GM23338 (cell line): ENCODE results near the gene DNAJB2.

Source experiments
- CREB1 ChIP-seq: fragments of 250-450 bp; sonication (Bioruptor Pico); IDR thresholded peaks from 2 replicates; pipeline ENCODE4 v1.5.0; 2020; ENCODE audit warnings: low read depth, mild to moderate bottlenecking, moderate library complexity
- EZH2 ChIP-seq: fragments of 200-600 bp; sonication (generic); IDR thresholded peaks from one replicate; pipeline ENCODE4 v1.8.0; 2017; ENCODE audit warnings: antibody characterized with exemption, mild to moderate bottlenecking, low read depth; ENCODE audit not compliant: unreplicated experiment
- EZH2phosphoT487 ChIP-seq: fragments of 200-600 bp; sonication (generic); IDR thresholded peaks from one replicate; pipeline ENCODE4 v1.8.1; 2018; ENCODE audit warnings: antibody characterized with exemption; ENCODE audit not compliant: unreplicated experiment
- JUNB ChIP-seq: IDR thresholded peaks from one replicate; pipeline ENCODE4 v1.6.1; 2016; ENCODE audit warnings: antibody characterized with exemption; ENCODE audit not compliant: unreplicated experiment
- POLR2AphosphoS5 ChIP-seq: IDR thresholded peaks from 2 replicates; pipeline ENCODE4 v1.6.1; 2016; ENCODE audit warnings: antibody characterized with exemption, low read depth
- ZNF114 ChIP-seq: fragments of 250-450 bp; sonication (Bioruptor Pico); IDR thresholded peaks from 2 replicates; pipeline ENCODE4 v1.5.0; 2020; ENCODE audit warnings: mild to moderate bottlenecking, moderate library complexity
- TF ChIP-seq, protein P1 (sequence below), 2 experiments: fragments of 200-600 bp in 1 of 2; sonication (generic) in 1 of 2; conservative IDR thresholded peaks; 2 replicates each; pipeline versions ENCODE4 v1.5.1 to v1.6.1; 2016 to 2017; ENCODE audit warnings: antibody characterized with exemption in 2 of 2, low read depth in 2 of 2, mild to moderate bottlenecking in 2 of 2, moderate library complexity in 1 of 2
- TF ChIP-seq, protein P2 (sequence below): IDR thresholded peaks from one replicate; pipeline ENCODE4 v1.6.1; 2018; ENCODE audit warnings: antibody characterized with exemption; ENCODE audit not compliant: unreplicated experiment
- TF ChIP-seq, protein P3 (sequence below): fragments of 250-450 bp; sonication (Bioruptor Pico); IDR thresholded peaks from 2 replicates; pipeline ENCODE4 v1.5.0; 2020; ENCODE audit warnings: mild to moderate bottlenecking, moderate library complexity

DNA sequence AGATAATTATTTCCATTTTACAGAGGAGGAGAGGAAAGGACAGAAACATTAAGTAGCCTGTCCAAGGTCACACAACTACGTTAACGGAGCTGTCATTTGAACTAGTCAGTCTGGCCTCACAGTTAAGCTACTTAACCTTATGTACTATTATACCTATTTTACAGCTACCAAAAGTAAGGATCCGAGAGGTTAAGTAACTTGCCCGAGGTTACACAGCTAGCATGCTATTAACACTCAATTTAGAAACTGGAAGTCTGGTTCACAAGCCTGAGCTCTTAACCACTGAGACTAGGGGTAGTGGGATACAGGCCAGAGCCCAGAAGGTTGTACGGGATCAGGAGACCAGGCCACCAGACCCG, 34.4 kb upstream of the DNAJB2 start:
- TF ChIP-seq JUNB (no peak), CREB1 (CRISPR knock-in tag) (no peak), EZH2phosphoT487 (no peak), POLR2AphosphoS5 (no peak), EZH2 (no peak), ZNF114 (CRISPR knock-in tag) (no peak)
- TF ChIP-seq, protein P1, sequence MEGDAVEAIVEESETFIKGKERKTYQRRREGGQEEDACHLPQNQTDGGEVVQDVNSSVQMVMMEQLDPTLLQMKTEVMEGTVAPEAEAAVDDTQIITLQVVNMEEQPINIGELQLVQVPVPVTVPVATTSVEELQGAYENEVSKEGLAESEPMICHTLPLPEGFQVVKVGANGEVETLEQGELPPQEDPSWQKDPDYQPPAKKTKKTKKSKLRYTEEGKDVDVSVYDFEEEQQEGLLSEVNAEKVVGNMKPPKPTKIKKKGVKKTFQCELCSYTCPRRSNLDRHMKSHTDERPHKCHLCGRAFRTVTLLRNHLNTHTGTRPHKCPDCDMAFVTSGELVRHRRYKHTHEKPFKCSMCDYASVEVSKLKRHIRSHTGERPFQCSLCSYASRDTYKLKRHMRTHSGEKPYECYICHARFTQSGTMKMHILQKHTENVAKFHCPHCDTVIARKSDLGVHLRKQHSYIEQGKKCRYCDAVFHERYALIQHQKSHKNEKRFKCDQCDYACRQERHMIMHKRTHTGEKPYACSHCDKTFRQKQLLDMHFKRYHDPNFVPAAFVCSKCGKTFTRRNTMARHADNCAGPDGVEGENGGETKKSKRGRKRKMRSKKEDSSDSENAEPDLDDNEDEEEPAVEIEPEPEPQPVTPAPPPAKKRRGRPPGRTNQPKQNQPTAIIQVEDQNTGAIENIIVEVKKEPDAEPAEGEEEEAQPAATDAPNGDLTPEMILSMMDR (conservative IDR thresholded peaks at IDR 0.05; ENCODE audit: low read depth in 2 of 2), result no peak
- TF ChIP-seq, protein P2, sequence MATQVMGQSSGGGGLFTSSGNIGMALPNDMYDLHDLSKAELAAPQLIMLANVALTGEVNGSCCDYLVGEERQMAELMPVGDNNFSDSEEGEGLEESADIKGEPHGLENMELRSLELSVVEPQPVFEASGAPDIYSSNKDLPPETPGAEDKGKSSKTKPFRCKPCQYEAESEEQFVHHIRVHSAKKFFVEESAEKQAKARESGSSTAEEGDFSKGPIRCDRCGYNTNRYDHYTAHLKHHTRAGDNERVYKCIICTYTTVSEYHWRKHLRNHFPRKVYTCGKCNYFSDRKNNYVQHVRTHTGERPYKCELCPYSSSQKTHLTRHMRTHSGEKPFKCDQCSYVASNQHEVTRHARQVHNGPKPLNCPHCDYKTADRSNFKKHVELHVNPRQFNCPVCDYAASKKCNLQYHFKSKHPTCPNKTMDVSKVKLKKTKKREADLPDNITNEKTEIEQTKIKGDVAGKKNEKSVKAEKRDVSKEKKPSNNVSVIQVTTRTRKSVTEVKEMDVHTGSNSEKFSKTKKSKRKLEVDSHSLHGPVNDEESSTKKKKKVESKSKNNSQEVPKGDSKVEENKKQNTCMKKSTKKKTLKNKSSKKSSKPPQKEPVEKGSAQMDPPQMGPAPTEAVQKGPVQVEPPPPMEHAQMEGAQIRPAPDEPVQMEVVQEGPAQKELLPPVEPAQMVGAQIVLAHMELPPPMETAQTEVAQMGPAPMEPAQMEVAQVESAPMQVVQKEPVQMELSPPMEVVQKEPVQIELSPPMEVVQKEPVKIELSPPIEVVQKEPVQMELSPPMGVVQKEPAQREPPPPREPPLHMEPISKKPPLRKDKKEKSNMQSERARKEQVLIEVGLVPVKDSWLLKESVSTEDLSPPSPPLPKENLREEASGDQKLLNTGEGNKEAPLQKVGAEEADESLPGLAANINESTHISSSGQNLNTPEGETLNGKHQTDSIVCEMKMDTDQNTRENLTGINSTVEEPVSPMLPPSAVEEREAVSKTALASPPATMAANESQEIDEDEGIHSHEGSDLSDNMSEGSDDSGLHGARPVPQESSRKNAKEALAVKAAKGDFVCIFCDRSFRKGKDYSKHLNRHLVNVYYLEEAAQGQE, result no peak
- TF ChIP-seq, protein P3, sequence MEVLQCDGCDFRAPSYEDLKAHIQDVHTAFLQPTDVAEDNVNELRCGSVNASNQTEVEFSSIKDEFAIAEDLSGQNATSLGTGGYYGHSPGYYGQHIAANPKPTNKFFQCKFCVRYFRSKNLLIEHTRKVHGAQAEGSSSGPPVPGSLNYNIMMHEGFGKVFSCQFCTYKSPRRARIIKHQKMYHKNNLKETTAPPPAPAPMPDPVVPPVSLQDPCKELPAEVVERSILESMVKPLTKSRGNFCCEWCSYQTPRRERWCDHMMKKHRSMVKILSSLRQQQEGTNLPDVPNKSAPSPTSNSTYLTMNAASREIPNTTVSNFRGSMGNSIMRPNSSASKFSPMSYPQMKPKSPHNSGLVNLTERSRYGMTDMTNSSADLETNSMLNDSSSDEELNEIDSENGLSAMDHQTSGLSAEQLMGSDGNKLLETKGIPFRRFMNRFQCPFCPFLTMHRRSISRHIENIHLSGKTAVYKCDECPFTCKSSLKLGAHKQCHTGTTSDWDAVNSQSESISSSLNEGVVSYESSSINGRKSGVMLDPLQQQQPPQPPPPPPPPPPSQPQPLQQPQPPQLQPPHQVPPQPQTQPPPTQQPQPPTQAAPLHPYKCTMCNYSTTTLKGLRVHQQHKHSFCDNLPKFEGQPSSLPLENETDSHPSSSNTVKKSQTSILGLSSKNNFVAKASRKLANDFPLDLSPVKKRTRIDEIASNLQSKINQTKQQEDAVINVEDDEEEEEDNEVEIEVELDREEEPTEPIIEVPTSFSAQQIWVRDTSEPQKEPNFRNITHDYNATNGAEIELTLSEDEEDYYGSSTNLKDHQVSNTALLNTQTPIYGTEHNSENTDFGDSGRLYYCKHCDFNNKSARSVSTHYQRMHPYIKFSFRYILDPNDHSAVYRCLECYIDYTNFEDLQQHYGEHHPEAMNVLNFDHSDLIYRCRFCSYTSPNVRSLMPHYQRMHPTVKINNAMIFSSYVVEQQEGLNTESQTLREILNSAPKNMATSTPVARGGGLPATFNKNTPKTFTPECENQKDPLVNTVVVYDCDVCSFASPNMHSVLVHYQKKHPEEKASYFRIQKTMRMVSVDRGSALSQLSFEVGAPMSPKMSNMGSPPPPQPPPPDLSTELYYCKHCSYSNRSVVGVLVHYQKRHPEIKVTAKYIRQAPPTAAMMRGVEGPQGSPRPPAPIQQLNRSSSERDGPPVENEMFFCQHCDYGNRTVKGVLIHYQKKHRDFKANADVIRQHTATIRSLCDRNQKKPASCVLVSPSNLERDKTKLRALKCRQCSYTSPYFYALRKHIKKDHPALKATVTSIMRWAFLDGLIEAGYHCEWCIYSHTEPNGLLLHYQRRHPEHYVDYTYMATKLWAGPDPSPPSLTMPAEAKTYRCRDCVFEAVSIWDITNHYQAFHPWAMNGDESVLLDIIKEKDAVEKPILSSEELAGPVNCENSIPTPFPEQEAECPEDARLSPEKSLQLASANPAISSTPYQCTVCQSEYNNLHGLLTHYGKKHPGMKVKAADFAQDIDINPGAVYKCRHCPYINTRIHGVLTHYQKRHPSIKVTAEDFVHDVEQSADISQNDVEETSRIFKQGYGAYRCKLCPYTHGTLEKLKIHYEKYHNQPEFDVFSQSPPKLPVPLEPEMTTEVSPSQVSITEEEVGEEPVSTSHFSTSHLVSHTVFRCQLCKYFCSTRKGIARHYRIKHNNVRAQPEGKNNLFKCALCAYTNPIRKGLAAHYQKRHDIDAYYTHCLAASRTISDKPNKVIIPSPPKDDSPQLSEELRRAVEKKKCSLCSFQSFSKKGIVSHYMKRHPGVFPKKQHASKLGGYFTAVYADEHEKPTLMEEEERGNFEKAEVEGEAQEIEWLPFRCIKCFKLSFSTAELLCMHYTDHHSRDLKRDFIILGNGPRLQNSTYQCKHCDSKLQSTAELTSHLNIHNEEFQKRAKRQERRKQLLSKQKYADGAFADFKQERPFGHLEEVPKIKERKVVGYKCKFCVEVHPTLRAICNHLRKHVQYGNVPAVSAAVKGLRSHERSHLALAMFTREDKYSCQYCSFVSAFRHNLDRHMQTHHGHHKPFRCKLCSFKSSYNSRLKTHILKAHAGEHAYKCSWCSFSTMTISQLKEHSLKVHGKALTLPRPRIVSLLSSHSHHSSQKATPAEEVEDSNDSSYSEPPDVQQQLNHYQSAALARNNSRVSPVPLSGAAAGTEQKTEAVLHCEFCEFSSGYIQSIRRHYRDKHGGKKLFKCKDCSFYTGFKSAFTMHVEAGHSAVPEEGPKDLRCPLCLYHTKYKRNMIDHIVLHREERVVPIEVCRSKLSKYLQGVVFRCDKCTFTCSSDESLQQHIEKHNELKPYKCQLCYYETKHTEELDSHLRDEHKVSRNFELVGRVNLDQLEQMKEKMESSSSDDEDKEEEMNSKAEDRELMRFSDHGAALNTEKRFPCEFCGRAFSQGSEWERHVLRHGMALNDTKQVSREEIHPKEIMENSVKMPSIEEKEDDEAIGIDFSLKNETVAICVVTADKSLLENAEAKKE, result no peak
